ACC112 (cell line): Measurements from ENCODE around the gene EGFR.

Experiments
- H2AFZ ChIP-seq: fragments of 200-600 bp; sonication (generic); one replicate; pipeline ENCODE4 v1.6.0; 2017; ENCODE audit warnings: antibody characterized with exemption, low read length; ENCODE audit not compliant: unreplicated experiment
- H3K27ac ChIP-seq: fragments of 200-600 bp; sonication (generic); 2 replicates; pipeline ENCODE4 v1.5.1; 2014; ENCODE audit warnings: low read depth, mild to moderate bottlenecking, antibody characterized with exemption, low read length, moderate library complexity
- H3K27me3 ChIP-seq: fragments of 200-600 bp; sonication (generic); 2 replicates; pipeline ENCODE4 v1.6.1; 2014; ENCODE audit warnings: mild to moderate bottlenecking, antibody characterized with exemption, low read length, moderate library complexity, mixed read lengths; ENCODE audit not compliant: insufficient read depth
- H3K36me3 ChIP-seq: fragments of 200-600 bp; sonication (generic); 2 replicates; pipeline ENCODE4 v1.6.1; 2016; ENCODE audit warnings: mild to moderate bottlenecking, antibody characterized with exemption, low read length, moderate library complexity, mixed read lengths; ENCODE audit not compliant: insufficient read depth
- H3K4me1 ChIP-seq: fragments of 200-600 bp; sonication (generic); one replicate; pipeline ENCODE4 v1.6.1; 2016; ENCODE audit warnings: low read length, mixed read lengths; ENCODE audit not compliant: insufficient read depth, unreplicated experiment, control insufficient read depth
- H3K4me3 ChIP-seq: fragments of 200-600 bp; sonication (generic); 2 replicates; pipeline ENCODE4 v1.5.1; 2014; ENCODE audit warnings: mild to moderate bottlenecking, low read depth, low read length
- H3K79me2 ChIP-seq: fragments of 200-600 bp; sonication (generic); one replicate; pipeline ENCODE4 v1.6.0; 2016; ENCODE audit warnings: low read length; ENCODE audit not compliant: control insufficient read depth, unreplicated experiment, insufficient read depth

The EGFR gene

GRCh38 chr7:54988516-54988915, 30.3 kb upstream of the EGFR start:
- no peaks in the 10 kb centered on the region for H3K79me2 ChIP-seq
- no peaks in the 10 kb centered on the region for H3K27me3 ChIP-seq
- H3K36me3 ChIP-seq = no peaks in the 10 kb centered on the region
- no peak overlapping the region for H3K4me3 ChIP-seq
- H3K27ac ChIP-seq = no peak overlapping the region
- H3K4me1 ChIP-seq = peaks cover 30% of the 10 kb centered on the region
- no peak overlapping the region for H2AFZ ChIP-seq

- Histone ChIP-seq H2AFZ (no peak overlapping the region), H3K79me2 (no peaks in the 10 kb centered on the region), H3K27me3 (no peaks in the 10 kb centered on the region)
Measured at GRCh38 chr7:54989453-54990225, 29.2 kb upstream of the EGFR start.

GRCh38 chr7:54991341-54991740, 27.5 kb upstream of the EGFR start:
- no peaks in the 10 kb centered on the region for H3K79me2 ChIP-seq
- no peak overlapping the region for H2AFZ ChIP-seq
- H3K4me3 ChIP-seq = no peak overlapping the region
- H3K36me3 ChIP-seq = no peaks in the 10 kb centered on the region
- no peak overlapping the region for H3K27ac ChIP-seq
- peaks cover 34% of the 10 kb centered on the region for H3K4me1 ChIP-seq
- no peaks in the 10 kb centered on the region for H3K27me3 ChIP-seq

More at GRCh38 chr7:54989453-54990225, 29.2 kb upstream of the EGFR start:
- Histone ChIP-seq H3K27ac (no peak overlapping the region), H3K4me1 (peaks cover 33% of the 10 kb centered on the region), H3K36me3 (no peaks in the 10 kb centered on the region), H3K4me3 (no peak overlapping the region)

GRCh38 chr7:54992871-54993475, 25.8 kb upstream of the EGFR start:
- Histone ChIP-seq H3K4me1 (peaks cover 30% of the 10 kb centered on the region), H3K4me3 (no peak overlapping the region), H2AFZ (no peak overlapping the region), H3K79me2 (no peaks in the 10 kb centered on the region), H3K36me3 (no peaks in the 10 kb centered on the region), H3K27me3 (no peaks in the 10 kb centered on the region), H3K27ac (peak overlapping the region; percentile 52)

GRCh38 chr7:54995166-54995565, 23.7 kb upstream of the EGFR start:
- peaks cover 30% of the 10 kb centered on the region for H3K4me1 ChIP-seq
- H2AFZ ChIP-seq = no peak overlapping the region
- H3K4me3 ChIP-seq = peak overlapping the region; percentile 24; the same call in 1 of the 2 replicates
- H3K27me3 ChIP-seq = no peaks in the 10 kb centered on the region
- no peaks in the 10 kb centered on the region for H3K79me2 ChIP-seq
- H3K27ac ChIP-seq = peak overlapping the region; percentile 66
- no peaks in the 10 kb centered on the region for H3K36me3 ChIP-seq

GRCh38 chr7:54995610-54996363, 23.0 kb upstream of the EGFR start:
- H3K79me2 ChIP-seq = no peaks in the 10 kb centered on the region
- peak overlapping the region; percentile 24; the same call in 1 of the 2 replicates for H3K4me3 ChIP-seq
- peak overlapping the region; percentile 21 for H2AFZ ChIP-seq
- no peaks in the 10 kb centered on the region for H3K36me3 ChIP-seq
- H3K27me3 ChIP-seq = no peaks in the 10 kb centered on the region
- peak overlapping the region; percentile 66 for H3K27ac ChIP-seq
- peaks cover 30% of the 10 kb centered on the region for H3K4me1 ChIP-seq

GRCh38 chr7:54996391-54996790, 22.4 kb upstream of the EGFR start:
- H3K27ac ChIP-seq = peak overlapping the region; percentile 66
- H3K4me1 ChIP-seq = peaks cover 30% of the 10 kb centered on the region
- H3K36me3 ChIP-seq = no peaks in the 10 kb centered on the region
- H3K27me3 ChIP-seq = no peaks in the 10 kb centered on the region
- H2AFZ ChIP-seq = peak overlapping the region; percentile 21
- H3K4me3 ChIP-seq = peak overlapping the region; percentile 24; the same call in 1 of the 2 replicates
- no peaks in the 10 kb centered on the region for H3K79me2 ChIP-seq

- H3K4me1 ChIP-seq = no peaks in the 10 kb centered on the region
- no peak overlapping the region for H3K27ac ChIP-seq
- no peaks in the 10 kb centered on the region for H3K36me3 ChIP-seq
Measured at GRCh38 chr7:55004579-55004978, 14.2 kb upstream of the EGFR start.

GRCh38 chr7:55005241-55005851, 13.5 kb upstream of the EGFR start:
- no peaks in the 10 kb centered on the region for H3K79me2 ChIP-seq
- no peak overlapping the region for H3K4me3 ChIP-seq
- no peaks in the 10 kb centered on the region for H3K4me1 ChIP-seq
- no peaks in the 10 kb centered on the region for H3K36me3 ChIP-seq
- H3K27me3 ChIP-seq = no peaks in the 10 kb centered on the region
- no peak overlapping the region for H2AFZ ChIP-seq
- H3K27ac ChIP-seq = no peak overlapping the region

More at GRCh38 chr7:55004579-55004978, 14.2 kb upstream of the EGFR start:
- no peak overlapping the region for H3K4me3 ChIP-seq
- H3K27me3 ChIP-seq = no peaks in the 10 kb centered on the region
- H3K79me2 ChIP-seq = no peaks in the 10 kb centered on the region
- H2AFZ ChIP-seq = no peak overlapping the region

GRCh38 chr7:55006499-55006898, 12.3 kb upstream of the EGFR start:
- Histone ChIP-seq H3K79me2 (no peaks in the 10 kb centered on the region), H3K27me3 (no peaks in the 10 kb centered on the region), H3K27ac (no peak overlapping the region), H3K4me3 (no peak overlapping the region), H3K4me1 (no peaks in the 10 kb centered on the region), H3K36me3 (no peaks in the 10 kb centered on the region), H2AFZ (no peak overlapping the region)
